GM10248 (cell line): ENCODE measurements around the gene ZDHHC11B.
"Not testable (repeated sequence)": the region's sequence is repeated elsewhere in the genome, so short reads cannot be mapped to it uniquely, and the experiment has no call there.

Experiments used
- CTCF ChIA-PET: fragments of 300-600 bp; sonication (Branson Sonifier 250); formaldehyde crosslinking; extraction: SDS; loops from one replicate; lab custom pipeline; 2021; ENCODE audit warnings: antibody characterized with exemption; lab: Yijun Ruan, JAX
- POLR2A ChIA-PET: fragments of 350-650 bp; sonication (Branson Sonifier 250); formaldehyde crosslinking; extraction: SDS; loops from one replicate; lab custom pipeline; 2020; ENCODE audit warnings: antibody characterized with exemption; lab: Yijun Ruan, JAX
- DNase-seq: peaks from one replicate; pipeline ENCODE4 v3.0.0; 2012; ENCODE audit errors: extremely low spot score
- TF ChIP-seq, protein P1 (sequence below): IDR thresholded peaks from 2 replicates; pipeline ENCODE4 v1.5.1; 2012; ENCODE audit warnings: mild to moderate bottlenecking, low read depth; ENCODE audit errors: extremely low read depth, missing control alignments, control extremely low read depth

ZDHHC11B gene

DNA sequence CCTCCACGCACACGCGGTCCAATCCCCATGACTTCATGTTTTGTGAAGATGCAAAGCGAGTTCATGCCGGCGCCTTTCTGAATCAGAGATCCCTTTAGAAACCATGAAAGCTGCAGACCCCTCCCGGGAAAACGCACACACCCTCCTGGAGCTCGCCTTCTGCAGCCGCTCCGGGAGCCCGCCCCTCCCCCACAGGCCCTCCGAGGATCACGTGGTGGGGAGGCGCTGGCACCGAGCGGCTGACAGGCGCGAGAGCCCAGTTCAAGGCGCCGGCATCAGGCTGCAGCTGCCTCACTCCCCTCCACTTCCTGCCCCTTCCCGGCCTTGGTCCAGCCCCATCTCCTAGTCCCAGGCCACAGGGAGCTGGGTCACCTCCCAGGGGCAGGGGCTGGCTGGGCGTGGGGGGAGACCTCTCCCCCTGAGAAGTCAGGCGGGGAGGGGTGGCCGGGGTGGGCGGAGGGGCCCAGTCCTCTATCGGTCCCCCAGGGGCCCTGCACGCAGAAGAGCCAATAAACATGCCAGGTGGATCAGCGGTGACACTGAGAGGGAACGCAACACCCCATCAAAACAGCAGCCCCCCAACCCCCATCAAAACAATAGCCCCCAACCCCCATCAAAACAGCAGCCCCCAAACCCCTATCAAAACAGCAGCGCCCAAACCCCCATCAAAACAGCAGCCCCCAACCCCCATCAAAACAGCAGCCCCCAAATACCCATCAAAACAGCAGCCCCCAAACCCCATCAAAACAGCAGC is 1.3 kb downstream of the ZDHHC11B start:
- DNase-seq, CTCF ChIA-PET, POLR2A ChIA-PET: not testable (repeated sequence)

DNA sequence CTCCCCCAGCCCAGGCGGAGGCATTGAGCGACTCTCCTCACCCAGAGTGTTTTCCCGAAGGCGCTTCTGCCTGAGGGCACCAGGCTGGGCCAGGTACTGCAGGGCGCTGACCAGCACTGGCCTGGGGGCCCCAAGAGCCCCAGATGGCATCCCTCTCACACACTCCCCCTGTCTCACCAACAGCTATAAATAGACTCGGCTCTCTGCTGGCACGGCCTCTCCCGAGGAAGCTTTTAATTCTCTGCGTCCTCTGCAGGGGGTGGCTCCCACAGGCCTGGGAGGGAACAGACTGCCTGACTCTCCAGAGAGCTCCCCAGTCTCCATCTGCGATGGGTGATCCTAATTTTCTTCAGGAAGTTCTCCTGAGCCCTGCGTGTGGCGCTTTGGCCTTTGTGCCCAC is 2.2 kb downstream of the ZDHHC11B start:
- POLR2A ChIA-PET, CTCF ChIA-PET, DNase-seq: not testable (repeated sequence)

DNA sequence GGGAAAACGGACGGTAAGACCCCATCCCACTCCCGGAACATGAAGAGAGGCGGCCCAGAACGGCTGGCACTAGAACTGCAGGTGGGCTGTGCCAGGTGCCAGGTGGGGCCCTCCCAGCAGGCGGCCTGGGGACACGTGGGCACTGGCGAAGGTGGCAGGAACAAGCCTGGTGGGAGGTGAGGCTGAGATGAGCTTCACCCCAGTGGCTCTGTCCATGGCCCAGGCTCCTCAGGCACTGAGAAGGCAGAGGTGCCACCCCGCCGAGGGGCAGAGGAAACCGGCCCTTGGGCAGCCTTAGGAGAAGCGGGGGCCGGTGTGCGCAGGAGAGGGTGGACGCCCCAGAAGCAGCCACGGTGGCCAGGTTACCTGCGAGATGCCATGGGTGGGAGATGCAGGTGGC is 4.0 kb downstream of the ZDHHC11B start:
- CTCF ChIA-PET, POLR2A ChIA-PET, DNase-seq: not testable (repeated sequence)

DNA sequence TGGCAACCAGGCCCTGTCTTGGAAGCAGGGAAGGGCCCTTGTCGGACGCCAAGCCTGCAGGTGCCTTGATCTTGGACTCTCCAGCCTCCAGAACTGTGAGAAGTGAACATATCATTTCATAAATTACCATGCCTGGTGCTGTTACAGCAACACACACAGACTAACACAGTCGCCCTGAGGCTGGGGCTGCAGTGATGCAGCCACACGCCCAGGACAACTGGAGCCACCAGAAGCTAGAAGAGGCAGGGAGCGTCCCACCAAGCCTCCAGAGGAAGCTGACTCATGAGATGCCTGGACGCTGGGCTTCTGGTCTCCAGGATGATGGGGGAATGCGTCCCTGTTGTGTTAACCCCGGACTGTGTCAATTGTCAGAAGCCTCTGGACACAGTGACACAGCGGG is 5.6 kb downstream of the ZDHHC11B start:
- CTCF ChIA-PET, POLR2A ChIA-PET: not testable (repeated sequence)

DNA sequence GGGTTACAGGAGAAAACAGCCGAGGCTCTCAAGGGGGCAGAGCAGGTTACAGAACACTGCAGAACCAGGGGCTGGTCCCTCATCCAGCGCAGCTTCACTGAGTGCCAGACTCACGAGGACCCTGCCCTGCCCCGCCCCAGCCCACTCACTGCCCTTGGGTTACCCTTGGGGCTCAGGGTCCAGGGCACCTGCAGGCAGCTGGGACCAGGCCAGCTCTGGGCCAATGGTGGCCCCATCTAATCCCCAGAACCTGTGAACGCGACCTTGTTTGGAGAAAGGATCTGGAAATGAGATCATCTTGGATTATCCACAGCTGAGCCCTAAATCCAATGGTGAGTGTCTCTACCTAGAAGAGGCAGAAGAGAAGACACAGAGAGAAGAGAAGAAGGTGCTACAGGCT is 6.1 kb downstream of the ZDHHC11B start:
- DNase-seq, POLR2A ChIA-PET, CTCF ChIA-PET: not testable (repeated sequence)

More for the DNA sequence above, 5.6 kb downstream of the ZDHHC11B start:
- not testable (repeated sequence) for DNase-seq

DNA sequence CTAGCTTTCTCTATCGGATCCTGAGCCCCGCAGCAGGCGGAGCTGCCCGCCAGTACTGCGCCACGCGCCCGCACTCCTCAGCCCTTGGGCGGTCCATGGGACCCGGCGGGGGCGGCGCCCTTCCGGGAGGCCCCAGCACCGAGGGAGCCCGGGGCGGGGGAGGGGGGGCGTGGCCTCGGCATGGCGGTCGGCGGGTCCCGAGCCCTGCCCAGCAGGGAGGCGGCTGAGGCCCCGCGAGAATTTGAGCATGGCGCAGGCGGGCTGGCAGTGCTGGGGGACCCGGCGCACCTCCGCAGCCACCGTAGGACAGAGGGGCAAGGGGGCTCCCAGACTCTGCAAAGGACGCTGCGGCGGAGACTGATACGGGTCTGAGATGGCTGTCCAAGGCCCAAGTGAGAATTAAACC is 6.8 kb downstream of the ZDHHC11B start:
- no peak for DNase-seq
- TF ChIP-seq, protein P1, sequence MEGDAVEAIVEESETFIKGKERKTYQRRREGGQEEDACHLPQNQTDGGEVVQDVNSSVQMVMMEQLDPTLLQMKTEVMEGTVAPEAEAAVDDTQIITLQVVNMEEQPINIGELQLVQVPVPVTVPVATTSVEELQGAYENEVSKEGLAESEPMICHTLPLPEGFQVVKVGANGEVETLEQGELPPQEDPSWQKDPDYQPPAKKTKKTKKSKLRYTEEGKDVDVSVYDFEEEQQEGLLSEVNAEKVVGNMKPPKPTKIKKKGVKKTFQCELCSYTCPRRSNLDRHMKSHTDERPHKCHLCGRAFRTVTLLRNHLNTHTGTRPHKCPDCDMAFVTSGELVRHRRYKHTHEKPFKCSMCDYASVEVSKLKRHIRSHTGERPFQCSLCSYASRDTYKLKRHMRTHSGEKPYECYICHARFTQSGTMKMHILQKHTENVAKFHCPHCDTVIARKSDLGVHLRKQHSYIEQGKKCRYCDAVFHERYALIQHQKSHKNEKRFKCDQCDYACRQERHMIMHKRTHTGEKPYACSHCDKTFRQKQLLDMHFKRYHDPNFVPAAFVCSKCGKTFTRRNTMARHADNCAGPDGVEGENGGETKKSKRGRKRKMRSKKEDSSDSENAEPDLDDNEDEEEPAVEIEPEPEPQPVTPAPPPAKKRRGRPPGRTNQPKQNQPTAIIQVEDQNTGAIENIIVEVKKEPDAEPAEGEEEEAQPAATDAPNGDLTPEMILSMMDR, result no peak
- CTCF ChIA-PET, result no interaction called here
- POLR2A ChIA-PET, result no interaction called here

DNA sequence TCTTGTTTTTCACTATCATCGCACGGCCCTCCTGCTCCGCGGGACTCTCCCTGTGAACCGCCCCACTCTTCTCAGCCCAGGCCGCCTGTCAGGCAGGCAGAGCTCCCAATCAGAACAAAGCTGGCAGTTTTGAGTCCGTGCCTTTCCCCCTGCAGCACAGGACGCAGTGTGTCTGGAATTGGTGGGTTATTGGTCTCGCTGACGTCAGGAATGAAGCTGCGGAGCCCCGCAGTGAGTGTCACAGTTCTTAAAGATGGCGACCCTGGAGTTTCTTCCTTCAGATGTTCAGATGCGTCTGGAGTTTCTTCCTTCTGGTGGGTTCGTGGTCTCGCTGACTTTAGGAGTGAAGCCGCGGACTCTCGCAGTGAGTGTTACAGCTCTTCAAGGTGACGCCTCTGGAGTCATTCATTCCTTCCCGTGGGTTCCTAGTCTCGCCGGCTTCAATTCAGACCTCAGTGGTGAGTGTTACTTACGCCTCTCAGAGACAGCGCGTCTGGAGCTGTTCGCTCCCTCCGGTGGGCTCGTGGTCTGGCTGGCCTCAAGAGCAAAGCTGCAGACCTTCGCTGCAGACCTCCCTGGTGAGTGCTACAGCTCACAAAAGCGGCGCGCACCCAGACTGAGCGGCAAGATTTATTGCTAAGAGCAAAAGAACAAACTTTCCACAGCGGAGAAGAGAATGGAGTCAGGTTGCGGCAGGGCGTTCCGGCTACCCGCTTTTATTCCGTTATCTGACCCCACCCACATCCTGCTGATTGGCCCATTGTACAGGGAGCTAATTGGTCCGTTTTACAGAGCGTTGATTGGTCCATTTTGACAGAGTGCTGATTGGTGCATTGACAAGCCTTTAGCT is 7.4 kb downstream of the ZDHHC11B start:
- DNase-seq, result no peak
- ChIA-PET POLR2A (no interaction called here), CTCF (no interaction called here)
- TF ChIP-seq, protein P1, result no peak

DNA sequence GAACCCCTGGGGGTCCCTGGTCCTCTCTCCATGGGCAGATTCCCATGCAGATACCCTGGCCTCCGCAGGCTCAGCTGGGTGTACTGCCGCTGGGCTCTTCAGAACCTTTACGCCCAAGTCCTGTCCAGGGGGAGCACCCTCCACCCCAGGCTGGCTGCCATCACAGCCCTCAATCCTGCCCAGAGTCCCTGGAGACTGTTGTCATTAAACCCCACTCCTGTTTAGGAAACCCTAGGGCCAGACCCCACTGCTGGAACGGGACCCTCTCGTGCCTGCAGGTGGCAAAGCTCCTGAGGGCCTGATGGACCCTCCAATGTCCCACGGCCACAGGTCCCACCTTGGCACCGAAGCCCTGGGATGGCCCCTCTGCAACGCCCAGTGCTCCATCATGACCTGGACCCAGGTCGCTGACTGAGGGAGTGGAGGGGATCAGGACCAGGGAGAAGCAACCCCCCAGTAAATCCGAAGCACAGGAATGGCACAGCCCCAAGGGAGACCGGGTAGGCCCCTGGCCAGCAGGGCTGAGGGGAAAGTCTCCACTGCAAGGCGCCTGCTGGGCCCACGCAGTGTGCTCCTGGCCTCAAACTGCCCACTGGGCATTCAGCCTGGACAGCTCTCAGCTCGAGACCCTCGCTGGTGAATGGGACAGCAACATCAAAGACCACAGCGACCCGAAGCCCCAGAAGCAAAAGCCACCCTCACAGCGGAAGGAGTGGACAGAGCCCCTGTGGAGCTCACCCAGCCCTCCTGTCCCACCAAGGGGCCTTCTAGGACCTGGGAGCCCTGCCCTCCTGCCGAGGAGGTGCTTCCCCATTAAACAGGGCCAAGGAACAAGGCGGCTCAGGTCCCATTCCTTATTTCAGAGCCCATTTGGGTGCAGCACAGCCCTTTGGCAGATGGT is 8.3 kb downstream of the ZDHHC11B start:
- CTCF ChIA-PET, result no interaction called here
- POLR2A ChIA-PET, result no interaction called here
- TF ChIP-seq, protein P1, result no peak
- DNase-seq, result peak; percentile 21

DNA sequence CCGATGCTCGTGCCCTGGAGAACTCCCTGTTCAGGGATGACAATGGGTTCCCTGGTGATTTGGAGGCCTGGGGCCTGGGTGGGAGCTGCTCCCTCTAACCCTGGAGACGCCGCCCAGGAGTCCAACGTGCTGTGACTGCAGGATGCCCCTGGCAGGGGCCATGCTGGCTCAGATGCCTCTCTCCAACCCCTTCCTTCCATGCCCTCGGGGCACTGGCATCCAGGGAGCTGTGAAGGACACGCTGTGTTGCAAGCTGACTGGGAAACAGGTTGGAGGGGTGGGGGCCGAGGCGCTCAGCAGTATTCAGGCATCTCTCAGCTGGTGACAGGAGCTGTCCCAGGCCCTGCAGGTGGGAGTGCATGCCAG is 9.0 kb downstream of the ZDHHC11B start:
- POLR2A ChIA-PET, DNase-seq, CTCF ChIA-PET: not testable (repeated sequence)

DNA sequence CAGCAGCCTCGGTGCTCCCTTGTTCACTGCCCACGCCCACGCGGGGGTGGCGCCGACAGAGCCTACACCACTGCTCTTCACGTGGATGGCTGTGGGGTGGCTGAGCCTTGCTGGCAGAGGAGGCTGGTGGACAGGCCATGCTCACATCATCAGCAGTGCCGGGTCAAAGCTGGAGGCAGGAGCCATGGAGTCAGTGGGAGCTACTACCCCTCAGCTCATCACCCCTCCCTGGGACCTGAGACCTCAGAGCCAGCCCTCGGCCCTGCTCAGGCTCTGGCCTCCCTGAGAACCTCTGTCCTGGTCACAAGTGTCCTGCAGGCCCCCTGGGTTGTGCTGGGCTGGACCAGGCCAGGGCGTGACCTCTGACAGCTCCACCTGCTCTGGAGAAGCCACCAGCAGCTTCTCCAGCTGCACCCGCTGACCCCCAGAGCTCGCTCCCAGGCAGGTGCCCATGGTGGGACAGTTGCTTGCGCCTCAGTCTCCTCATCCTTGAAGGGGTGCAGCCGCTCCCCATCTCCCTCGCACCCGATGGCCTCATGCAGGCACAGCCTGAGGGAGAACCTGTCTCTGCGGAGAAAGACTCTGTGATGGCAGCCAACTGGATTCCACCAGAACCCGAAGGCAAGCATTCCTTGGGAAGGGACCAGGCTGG is 9.5 kb downstream of the ZDHHC11B start:
- CTCF ChIA-PET, POLR2A ChIA-PET: not testable (repeated sequence)
- peak; percentile 9 for DNase-seq

DNA sequence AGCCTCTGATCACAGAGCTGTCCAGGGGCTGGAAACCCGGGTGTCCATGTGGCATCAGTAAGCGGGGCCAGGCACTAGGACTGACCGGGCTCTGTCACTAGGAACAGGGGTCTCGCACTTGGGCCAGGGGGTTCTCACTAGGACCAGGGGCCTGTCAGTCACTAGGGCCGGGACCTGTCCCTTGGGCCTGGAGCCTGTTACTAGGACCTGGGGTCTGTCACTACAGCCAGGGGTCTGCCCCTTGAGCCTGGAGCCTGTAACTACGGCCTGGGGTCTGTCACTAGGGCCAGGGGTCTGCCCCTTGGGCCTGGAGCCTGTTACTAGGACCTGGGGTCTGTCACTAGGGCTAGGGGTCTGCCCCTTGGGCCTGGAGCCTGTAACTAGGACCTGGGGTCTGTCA is 10.2 kb downstream of the ZDHHC11B start:
- POLR2A ChIA-PET, CTCF ChIA-PET: not testable (repeated sequence)
- peak; percentile 13 for DNase-seq
